Right lobe of liver (tissue), 4 donors: Measurements from ENCODE around the gene KIF2A.

ENCODE experiments used
- CTCF ChIP-seq, 4 donors: fragments of 200-600 bp in 3 of 4; fragments of 450-650 bp in 1 of 4; IDR thresholded peaks; one replicate each; pipeline versions ENCODE4 v1.5.1 to v1.8.0; 2016 to 2022; ENCODE audit warnings: antibody characterized with exemption in 4 of 4, mild to moderate bottlenecking in 2 of 4
- POLR2A ChIP-seq: fragments of 450-650 bp; IDR thresholded peaks from one replicate; pipeline ENCODE4 v1.6.1; 2017; ENCODE audit warnings: antibody characterized with exemption, mild to moderate bottlenecking
- donor health status: DM: no; HTN: no; CAD: no.
- donor health status: DM: no; HTN: no; CAD: no.
- donor health status: DM: no; HTN: yes; CAD: no.

DNA sequence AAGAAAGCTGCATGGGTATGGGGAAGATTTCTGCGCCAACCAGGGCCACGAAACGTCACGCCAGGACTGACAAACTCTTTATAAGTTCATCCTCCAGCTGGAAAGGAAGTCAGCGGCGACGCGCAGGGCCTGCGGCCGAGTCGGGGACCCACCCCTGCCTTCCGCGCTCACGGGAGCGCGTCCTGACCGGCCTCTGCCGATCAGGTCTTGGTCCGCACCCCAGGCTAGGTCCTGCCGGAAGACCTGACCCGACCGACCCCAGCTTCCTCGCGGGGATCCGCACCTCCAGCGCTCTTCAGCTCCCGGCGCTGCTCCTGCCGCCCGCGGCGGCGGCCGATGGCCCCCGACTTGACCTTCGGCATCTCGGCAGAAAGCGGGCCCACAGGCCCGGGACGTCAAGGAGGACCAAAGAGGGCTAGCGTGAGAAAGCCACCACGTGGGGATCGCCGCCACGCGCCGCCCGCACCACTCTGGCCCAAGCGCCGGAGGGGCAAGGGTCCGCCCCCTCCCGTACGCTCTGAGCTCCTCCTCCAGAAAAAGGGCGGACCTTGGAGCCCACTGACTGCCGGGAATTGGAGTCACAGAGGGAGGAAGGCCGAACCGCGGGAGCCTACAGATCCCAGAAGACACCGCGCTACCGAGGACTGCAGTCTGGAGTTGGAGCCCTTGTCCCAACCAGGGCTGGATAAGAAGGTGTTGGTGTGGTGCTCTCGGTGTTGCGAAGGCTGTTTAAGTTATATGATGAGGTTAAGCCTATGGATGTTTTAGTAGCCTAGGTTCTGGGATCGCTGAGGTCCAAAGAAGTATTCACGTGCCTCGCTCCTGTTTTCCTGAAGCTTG is 97.6 kb downstream of the KIF2A start, which contains the start of gene DIMT1:
- TF ChIP-seq CTCF (IDR thresholded peaks at IDR 0.05) (no peak), POLR2A (peak; percentile 89)
